T-helper 9 cell (primary cell): ENCODE measurements around the gene SERPINB6.
"Not testable (repeated sequence)": the region's sequence is repeated elsewhere in the genome, so short reads cannot be mapped to it uniquely, and the experiment has no call there.

Source experiments
- DNase-seq: peaks from one replicate; pipeline ENCODE4 v3.0.0-alpha.2; 2020

Gene SERPINB6

DNA sequence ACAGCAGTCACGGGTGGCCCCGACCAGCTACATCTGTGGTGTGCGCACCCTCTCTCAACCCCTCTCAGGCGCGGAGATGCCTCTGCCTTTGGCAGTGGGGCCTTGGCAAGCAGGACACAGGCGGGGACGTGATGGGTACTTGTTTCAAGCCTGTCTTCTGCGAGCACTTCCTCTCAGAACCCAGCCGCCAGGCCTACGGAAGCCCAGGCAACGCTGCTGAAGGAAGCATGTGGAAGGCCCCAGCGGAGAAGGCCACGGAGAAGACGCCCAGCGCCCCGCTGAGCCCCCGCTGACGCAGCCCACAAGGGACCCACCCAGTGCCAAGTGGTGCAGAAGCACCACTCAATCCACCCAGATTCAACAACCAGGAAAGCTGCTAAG is 13.0 kb downstream of the SERPINB6 start:
- DNase-seq = no peak

DNA sequence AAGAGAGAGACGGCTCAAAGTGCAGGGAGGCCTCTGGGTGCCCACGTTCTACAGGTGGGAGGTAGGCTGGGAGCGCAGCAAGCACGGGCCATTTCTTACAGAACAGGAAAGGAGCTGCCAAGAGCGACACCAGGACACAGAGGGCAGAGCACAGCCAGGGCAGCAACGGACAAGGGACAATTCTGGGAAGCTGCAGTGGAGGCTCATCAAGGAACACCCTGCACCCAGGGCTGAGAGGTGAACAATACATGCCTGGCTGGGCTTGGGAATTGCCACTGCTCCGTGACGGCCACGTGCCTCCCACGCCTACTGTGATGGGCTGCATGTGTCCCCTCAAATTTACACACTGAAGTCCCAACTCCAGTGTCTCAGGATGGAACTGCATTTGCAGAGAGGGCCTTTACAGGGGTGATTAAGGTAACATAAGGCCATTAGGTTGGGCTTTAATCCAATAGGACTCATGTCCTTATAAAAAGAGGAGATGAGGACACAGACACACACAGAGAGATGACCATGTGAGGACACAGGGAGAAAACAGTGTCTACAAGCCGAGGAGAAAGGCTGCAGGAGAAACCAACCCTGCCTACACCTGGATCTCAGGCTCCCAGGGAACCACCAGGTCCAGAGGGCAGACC is 13.6 kb downstream of the SERPINB6 start:
- DNase-seq = no peak

DNA sequence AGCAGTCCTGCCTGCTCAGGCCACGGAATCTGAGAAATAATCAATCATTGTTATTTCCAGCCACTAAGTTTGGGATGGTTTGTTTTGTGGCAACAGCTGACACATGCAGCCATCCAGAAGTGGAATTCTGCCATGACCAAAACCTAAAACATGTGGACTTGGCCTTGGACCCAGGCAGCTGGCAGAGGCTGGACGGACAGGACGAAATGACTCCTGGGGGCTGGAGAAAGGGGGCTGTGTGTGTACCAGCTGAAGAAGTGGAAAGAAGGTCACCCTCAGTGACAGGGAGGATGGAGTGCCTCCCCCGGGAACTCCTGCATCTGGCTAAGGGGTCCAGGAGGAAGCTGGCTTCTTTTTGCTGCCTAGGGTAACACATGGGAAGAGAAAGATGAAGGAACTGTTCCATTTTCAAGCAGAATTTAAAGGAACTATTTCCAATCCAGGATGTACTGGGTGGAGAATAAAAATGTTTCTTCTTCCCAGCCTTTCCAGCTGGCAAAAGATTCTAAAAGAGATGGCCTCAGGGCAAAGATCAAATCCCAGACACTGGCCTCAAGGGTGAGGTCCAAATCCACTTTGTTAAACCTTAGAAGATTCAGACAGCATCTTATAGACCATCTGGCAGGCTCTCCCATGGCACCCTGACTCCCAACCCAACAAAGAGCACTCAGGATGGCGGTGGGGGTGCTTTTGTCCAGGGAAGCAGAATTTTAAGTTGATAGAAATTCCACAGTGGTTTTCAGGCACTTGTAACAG is 14.3 kb downstream of the SERPINB6 start:
- no peak for DNase-seq

DNA sequence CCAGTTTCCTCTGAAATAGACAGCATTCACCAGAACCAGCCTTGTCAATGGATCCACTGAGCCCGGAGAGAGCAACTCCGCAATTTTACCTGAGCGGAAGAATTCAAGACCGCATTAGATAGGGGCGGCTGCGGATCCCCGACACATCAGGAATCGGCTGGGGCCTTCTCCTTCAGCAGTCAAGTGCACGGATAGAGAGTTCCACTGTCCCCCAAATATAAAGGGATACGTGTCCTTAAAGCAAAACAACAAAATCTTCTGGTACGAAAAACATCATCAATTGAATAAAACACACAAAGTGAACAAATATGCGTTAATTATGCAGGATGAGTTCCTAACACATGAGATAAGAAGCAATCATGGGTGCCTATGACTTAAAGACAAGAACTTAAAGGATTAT is 18.3 kb downstream of the SERPINB6 start:
- DNase-seq = no peak

DNA sequence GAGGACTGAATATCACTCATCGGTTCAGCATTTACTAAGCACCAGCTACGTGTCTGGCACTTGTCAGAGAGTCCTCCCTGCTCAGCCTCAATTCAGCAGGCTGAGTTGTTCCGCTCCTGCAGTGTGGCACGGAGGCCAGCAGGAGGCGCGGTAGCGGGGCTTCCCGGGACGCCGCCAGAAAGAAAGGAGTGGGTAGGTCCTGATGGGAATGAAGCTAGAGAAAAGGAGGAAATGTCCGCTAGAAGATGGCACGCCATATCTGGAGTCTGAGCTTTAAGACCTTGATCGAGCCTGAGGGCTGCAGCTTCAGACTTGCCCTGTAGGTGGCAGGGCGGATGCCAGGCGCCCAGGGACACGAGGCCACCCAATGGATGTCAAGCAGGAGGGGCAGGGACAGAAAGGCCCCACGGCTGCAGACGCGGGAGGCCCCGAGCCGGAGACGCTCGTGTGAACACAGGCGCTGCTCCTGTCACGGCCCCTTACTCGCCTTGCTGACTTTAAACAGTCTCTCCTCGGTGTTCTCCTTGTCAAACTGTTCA is 18.7 kb downstream of the SERPINB6 start:
- peak; percentile 21 for DNase-seq

DNA sequence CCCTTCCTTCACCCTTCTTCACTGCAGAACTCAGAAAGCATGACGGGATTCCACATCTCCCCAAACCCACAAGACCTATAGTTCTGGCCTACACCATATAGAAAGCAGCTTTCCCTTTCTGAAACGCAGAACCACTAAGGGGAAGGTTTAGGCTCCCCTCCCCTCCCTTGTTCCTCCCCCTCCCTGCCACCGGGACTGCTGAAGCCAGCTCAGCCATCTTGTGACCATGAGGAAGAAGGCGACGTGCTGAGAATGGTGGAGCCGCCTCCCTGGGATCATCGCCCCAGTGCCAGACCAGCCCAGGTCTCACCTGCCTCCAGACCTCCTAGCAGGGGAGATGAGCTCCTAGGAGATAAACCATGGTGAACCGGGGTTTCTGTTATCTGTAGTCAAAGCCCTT is 19.6 kb downstream of the SERPINB6 start:
- DNase-seq = no peak

DNA sequence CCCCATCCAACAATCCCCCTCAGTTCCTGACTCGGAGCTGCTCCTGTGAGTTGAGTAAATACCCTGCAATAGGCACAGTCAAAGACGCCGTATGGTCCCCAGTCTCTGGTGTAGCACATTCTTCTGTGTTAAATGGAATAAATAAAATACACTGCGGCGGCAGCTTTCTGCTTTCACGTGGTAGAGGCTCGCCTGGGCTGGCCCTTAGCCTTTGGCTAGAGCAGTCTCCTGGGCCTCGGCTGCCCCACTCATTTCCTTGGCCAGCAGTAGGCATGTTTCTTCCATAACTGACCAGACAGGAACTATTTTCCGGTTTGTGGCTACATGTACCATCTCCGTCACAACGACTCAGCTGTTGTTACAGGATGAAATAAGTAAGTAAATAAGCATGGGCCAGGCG is 20.7 kb downstream of the SERPINB6 start:
- no peak for DNase-seq

DNA sequence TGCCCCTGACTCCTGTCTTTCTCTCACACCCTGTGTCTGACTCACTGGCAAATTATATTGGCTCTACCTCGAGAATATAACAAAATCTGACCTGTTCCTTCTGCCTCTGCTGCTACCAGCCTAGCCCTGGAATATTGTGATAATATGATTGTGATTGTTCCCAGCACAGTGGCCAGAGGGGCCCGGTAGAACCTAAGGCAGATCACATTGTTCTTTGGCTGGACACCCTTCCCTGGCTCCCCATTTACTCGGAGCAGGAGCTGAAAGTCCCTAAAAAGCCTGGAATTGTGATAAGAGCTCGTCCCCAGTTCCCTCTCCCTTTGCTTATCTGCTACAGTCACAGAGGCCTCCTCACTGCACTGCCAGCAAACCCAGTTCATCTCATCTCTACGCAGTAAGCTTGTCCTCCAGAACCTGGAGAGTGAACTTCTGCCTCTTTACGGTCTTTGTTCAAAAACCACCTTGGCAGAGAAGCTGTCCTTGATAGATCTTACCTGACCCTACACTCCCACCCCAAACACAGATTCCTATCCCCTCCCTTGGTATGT is 21.8 kb downstream of the SERPINB6 start:
- no peak for DNase-seq

DNA sequence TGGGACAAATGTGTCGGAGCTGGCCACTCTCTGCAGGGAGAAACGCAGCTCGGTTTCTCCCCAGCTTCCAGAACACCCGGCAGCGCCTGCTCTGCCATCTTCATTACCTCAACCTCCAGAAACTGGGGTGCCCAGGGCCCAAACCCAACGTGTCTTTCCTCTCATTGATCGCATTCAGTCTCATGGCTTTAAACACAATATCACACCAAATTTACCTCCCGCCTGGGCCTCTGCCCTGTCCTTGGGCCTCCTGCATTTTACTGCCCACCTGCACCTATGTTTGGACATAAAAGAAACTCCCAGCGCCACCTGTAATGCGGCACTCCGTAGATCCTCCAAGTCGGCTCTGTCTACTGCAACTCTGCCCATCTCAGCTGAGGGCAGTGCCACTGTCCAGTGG is 22.2 kb downstream of the SERPINB6 start:
- DNase-seq = no peak

DNA sequence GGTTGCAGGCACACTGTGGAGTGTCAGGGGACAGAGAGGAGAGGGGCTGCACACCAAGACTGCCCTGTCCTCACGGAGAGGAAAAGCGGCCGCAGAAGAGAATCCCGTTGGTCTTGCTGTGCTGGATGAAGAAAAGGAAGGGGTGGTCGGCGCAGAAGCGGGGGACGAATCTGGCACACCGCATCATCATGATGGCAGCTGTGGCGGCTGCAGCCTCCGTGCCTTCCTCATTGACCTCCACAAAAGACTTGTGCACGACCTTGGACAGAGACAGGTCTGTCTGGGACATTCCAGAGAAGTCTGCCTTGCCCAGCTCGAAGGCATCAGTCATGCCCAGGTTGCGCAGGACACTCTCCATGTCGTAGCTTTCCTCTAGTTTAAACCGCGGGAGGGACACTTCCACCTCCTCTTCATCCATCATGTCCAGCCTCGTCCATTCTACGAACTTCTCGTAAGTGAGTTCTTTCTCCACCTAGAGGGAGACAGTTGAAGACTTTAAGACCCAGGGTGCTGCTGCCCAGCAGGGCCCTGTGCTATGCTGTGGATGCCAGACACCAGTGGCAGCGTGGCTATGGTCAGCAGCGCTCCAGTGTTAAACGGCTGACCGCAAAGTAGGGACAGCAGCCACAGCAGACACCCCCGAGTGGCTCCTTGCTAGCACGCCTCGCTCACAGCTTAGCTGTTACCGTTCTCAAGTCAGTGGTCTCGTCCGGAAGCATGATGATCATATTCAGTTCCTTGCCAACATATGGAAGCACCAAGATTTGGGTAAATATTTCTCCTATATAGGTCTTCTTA is 22.9 kb downstream of the SERPINB6 start:
- DNase-seq = no peak

DNA sequence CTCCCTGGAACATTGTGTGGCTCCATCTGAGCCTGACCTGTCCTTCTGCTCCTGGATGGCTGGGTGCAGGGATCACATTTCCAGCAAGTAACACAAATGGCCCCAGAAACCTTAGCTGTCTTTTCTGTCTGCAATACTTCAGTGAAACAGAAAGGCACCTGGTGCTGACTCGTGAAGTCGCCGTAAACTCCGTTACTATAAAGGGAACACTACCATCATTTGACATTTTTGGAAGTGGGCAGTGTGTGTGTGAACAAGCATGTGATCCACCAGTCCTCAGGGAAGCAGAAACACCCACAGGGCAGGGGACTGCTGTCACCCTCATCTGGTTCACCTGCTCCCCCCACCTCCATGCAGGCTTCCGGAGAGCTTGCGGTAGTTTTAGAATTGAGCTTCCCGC is 23.9 kb downstream of the SERPINB6 start:
- DNase-seq = no peak

DNA sequence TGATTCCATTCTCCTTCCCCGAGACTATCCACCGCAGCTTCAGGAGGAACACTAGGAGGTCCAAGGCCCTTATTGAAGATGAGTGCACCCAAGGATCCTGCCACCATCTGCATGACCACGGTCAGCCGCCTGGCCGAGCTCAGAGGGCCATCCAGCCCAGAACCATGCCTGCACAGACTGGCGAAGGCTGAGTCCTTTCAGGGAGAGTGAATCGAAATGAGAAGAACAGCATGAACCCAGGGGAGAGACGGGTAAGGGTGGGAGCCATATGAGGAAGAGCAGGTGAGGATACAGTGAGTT is 26.3 kb downstream of the SERPINB6 start:
- DNase-seq = no peak

DNA sequence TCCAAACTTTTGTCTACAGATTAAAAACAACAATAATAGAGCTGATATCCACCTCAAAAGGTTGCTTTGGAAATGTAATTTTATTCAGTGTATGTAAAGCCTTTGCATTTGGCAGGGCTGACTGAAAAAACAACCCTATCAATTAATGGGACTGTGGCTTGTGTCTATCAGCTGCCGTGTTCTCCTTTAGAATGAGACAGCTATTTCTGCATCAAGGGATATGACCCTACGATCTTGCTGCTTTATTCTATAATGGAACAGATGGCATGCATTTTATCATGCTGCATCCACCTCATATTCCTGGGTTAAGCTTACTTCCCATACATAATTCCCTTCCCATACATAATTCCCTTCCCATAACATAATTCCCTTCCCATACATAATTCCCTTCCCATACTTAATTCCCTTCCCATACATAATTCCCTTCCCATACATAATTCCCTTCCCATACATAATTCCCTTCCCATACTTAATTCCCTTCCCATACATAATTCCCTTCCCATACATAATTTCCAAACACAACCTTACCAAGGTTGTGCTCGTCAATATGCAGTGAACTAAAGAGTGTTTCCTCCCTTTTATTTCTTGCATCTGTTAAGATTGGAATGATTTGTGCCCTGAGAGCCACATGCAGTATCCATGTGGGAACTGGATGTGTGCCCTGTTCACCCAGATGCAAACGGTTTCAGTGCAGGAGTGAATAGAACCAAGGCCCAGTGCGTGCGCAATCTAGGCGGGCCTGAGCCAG is 26.8 kb downstream of the SERPINB6 start:
- DNase-seq = no peak

DNA sequence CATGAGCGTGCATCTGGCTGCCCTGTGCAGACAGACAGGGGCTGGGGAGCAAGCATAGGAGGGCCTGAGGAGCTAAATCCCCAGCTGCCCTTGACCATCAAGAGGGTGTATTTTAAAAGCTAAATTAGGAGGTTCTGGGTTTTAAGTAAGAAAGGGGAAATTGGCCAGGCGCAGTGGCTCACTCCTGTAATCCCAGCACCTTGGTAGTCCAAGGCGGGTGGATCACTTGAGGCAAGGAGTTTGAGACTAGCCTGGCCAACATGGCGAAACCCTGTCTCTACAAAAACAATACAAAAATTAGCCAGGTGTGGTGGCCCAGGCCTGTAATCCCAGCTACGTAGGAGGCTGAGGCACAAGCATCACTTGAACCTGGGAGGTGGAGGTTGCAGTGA is 27.8 kb downstream of the SERPINB6 start:
- DNase-seq = no peak

DNA sequence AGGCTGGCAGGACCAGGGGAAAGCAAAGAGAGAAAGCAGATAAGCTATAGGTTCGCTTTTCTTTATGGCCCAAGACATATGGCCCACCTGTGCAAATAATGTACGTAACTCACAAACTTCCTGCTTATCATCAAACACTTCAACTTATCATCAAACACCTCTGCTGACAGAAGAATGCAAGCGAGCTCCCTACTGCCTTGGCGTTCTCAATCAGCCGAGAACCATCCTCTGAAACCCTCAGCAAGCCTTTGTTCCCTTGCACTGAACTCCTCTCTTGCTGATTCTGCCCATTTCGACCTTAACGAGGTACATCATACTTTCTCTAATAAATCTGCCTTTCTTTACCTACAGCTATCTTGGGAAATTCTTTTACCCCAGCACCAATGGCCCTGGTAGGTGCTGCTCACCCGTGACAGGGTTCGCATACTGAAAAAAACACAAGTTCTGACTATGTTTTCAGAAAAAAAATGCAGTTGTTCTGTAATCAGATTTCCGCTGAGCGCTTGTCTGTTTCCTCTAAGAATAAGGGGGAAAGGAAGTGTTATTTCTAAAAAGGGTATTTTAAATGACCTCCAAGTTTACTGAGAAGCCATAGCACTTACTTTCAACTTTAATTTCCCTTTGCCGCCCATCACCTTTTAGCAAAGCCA is 28.3 kb downstream of the SERPINB6 start:
- no peak for DNase-seq

DNA sequence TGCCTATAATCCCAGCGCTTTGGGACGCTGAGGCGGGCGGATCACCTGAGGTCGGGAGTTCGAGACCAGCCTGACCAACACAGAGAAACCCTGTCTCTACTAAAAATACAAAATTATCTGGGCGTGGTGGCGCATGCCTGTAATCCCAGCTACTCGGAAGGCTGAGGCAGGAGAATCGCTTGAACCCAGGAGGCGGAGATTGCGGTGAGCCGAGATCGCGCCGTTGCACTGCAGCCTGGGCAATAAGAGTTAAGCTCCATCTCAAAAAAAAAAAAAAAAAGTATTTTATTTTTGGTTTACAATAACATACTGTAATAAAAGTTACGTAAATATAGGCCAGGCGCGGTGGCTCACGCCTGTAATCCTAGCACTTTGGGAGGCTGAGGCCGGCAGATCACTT is 29.3 kb downstream of the SERPINB6 start:
- not testable (repeated sequence) for DNase-seq

DNA sequence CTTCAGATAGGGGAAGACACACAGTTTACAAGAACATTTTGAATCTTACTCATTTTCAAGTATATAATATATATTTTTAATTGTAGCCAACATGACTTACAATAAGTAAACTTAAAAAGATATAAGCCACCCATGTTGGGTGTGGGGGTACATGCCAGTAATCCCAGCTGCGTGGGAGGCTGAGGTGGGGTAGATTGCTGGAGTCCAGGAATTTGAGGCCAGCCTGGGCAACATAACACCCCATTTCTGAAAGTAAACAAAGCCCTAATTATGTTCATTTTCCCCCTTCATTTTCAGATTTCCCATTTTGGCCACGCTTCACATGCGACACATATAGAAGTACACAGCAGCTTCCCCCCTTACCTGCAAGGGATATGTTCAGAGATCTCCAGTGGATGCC is 30.5 kb downstream of the SERPINB6 start:
- DNase-seq = no peak

DNA sequence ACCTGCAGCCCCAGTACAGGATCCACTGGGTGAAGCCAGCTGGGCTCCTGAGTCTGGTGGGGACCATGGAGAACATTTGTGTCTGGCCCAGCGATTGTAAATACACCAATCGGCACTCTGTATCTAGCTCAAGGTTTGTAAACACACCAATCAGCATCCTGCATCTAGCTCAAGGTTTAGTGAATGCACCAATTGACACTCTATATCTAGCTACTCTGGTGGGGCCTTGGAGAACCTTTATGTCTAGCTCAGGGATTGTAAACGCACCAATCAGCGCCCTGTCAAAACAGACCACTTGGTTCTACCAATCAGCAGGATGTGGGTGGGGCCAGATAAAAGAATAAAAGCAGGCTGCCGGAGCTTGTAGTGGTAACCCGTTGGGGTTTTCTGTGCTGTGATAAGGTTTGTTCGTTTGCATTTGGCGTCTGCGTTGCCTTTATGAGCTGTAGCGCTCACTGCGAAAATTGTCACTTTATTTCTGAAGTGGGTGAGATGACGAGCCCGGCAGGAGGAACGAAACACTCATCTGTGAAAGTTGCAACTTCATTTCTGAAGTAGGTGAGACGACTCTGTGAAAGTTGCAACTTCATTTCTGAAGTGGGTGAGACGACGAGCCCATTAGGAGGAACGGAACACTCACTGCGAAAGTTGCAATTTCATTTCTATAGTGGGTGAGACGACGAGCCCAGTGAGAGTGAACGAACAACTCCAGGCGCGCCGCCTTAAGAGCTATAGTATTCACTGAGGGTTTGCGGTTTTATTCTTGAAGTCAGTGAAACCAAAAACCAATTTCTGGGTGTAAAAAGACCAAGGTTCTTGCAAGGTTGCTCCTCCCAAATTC is 31.1 kb downstream of the SERPINB6 start:
- DNase-seq = peak; percentile 55

DNA sequence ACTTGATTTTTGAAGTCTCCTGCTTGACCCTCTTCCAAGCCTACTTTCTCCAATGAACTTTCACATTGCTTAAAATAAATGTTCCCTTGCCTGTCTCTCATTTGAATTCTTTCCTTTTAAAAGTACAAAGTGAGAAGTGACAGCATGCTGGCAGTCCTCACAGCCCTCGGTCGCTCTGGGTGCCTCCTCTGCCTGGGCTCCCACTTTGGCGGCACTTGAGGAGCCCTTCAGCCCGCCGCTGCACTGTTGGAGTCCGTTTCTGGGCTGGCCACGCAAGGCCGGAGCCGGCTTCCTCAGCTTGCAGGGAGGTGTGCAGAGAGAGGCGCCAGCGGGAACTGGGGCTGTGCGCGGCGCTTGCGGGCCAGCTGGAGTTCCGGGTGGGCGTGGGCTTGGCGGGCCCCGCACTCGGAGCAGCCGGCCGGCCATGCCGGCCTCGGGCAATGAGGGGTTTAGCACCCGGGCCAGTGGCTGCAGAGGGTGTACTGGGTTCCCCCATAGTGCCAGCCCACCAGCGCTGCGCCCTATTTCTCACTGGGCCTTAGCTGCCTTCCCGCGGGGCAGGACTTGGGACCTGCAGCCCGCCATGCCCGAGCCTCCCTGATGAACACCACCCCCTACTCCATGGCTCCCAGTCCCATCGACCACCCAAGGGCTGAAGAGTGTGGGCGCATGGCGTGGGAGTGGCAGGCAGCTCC is 31.9 kb downstream of the SERPINB6 start:
- DNase-seq = no peak

DNA sequence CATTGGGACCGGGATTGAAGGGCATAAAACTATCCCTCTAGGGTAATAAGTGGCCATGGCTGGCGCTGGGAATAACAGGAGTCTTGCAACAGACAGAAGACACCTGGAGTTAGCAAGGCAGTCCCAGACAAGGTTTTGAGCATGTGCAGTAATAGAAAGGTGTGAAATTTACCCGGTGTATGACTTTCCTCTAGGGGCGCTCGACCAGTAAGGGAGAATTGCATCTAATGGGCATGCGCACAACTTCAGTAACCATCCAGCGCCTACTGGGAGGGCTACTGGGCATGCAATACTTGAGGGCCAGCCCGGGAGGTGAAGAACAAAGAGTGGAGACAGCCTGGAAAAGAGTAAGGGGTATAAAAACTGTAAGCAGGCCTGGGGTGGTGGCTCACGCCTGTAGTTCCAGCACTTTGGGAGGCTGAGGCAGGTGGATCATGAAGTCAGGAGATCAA is 32.7 kb downstream of the SERPINB6 start:
- DNase-seq = no peak
